ENCODE measurements around the gene P3H3. TPM values are rescaled to one million over a fixed set of nuclear protein-coding genes. Genes with fewer than 3 reads are reported as not detected.
A peak's percentile ranks its signal among the peaks of the same experiment; 100 is the strongest.
"Not testable (repeated sequence)": the region's sequence is repeated elsewhere in the genome, so short reads cannot be mapped to it uniquely, and the experiment has no call there.

The P3H3 gene
- total and polyA plus RNA-seq, 5 donors, result 15.8 to 25.6 (median 19.7) TPM

- 93% methylated on average over 2 of the region's 2 CpGs for WGBS
- ATAC-seq, result no peak
Observed at GRCh38 chr12:6858799-6859198, 30.6 kb downstream of the P3H3 start.

GRCh38 chr12:6860116-6860515, 31.9 kb downstream of the P3H3 start:
- intact Hi-C loops (cut with DNase I), result no loop called here
- Histone ChIP-seq H3K27me3 (ENCODE audit: control insufficient read depth, insufficient read depth) (no peaks in the 10 kb centered on the region), H3K27ac (ENCODE audit: low read length) (no peak overlapping the region), H3K4me3 (ENCODE audit: low read length) (no peak overlapping the region), H3K9me3 (ENCODE audit: control insufficient read depth, low read length) (no peaks in the 10 kb centered on the region), H3K4me1 (ENCODE audit: control insufficient read depth, insufficient read depth, low read length) (no peaks in the 10 kb centered on the region)
- ATAC-seq, result no peak
- 95% methylated on average over 9 of the region's 9 CpGs for WGBS
- peak in 1 of 3 donors; percentile 20 for DNase-seq

More at GRCh38 chr12:6858799-6859198, 30.6 kb downstream of the P3H3 start:
- no peaks in the 10 kb centered on the region for H3K27me3 ChIP-seq (ENCODE audit: control insufficient read depth, insufficient read depth)
- no peaks in the 10 kb centered on the region for H3K4me1 ChIP-seq (ENCODE audit: control insufficient read depth, insufficient read depth, low read length)
- H3K9me3 ChIP-seq (ENCODE audit: control insufficient read depth, low read length), result no peaks in the 10 kb centered on the region
- H3K4me3 ChIP-seq (ENCODE audit: low read length), result no peak overlapping the region
- intact Hi-C loops (cut with DNase I), result no loop called here
- no peak overlapping the region for H3K27ac ChIP-seq (ENCODE audit: low read length)
- DNase-seq, result peak in 1 of 3 donors; percentile 21

- no peak for DNase-seq
- Histone ChIP-seq H3K27ac (ENCODE audit: low read length) (no peak overlapping the region), H3K4me1 (ENCODE audit: control insufficient read depth, insufficient read depth, low read length) (no peaks in the 10 kb centered on the region), H3K27me3 (ENCODE audit: control insufficient read depth, insufficient read depth) (no peaks in the 10 kb centered on the region), H3K4me3 (ENCODE audit: low read length) (no peak overlapping the region), H3K9me3 (ENCODE audit: control insufficient read depth, low read length) (no peaks in the 10 kb centered on the region)
- 98% methylated on average over 7 of the region's 7 CpGs for WGBS
- ATAC-seq, result no peak
- intact Hi-C loops (cut with DNase I), result no loop called here
Observed at GRCh38 chr12:6860942-6861341, 32.7 kb downstream of the P3H3 start.

GRCh38 chr12:6861391-6861790, 33.2 kb downstream of the P3H3 start:
- Histone ChIP-seq H3K27ac (ENCODE audit: low read length) (no peak overlapping the region), H3K9me3 (ENCODE audit: control insufficient read depth, low read length) (no peaks in the 10 kb centered on the region), H3K27me3 (ENCODE audit: control insufficient read depth, insufficient read depth) (no peaks in the 10 kb centered on the region), H3K4me3 (ENCODE audit: low read length) (no peak overlapping the region), H3K4me1 (ENCODE audit: control insufficient read depth, insufficient read depth, low read length) (no peaks in the 10 kb centered on the region)
- no peak for DNase-seq
- intact Hi-C loops (cut with DNase I), result no loop called here
- 94% methylated on average over 9 of the region's 9 CpGs for WGBS
- no peak for ATAC-seq

GRCh38 chr12:6863033-6863432, 34.8 kb downstream of the P3H3 start:
- Histone ChIP-seq H3K4me1 (ENCODE audit: control insufficient read depth, insufficient read depth, low read length) (no peaks in the 10 kb centered on the region), H3K9me3 (ENCODE audit: control insufficient read depth, low read length) (no peaks in the 10 kb centered on the region), H3K27me3 (ENCODE audit: control insufficient read depth, insufficient read depth) (no peaks in the 10 kb centered on the region), H3K27ac (ENCODE audit: low read length) (no peak overlapping the region), H3K4me3 (ENCODE audit: low read length) (no peak overlapping the region)
- DNase-seq (no peak), ATAC-seq (no peak)
- WGBS, result 93% methylated on average over 11 of the region's 11 CpGs
- intact Hi-C loops (cut with DNase I), result no loop called here

GRCh38 chr12:6863586-6864321, 35.5 kb downstream of the P3H3 start:
- Histone ChIP-seq H3K27me3 (ENCODE audit: control insufficient read depth, insufficient read depth) (no peaks in the 10 kb centered on the region), H3K9me3 (ENCODE audit: control insufficient read depth, low read length) (no peaks in the 10 kb centered on the region), H3K4me3 (ENCODE audit: low read length) (no peak overlapping the region), H3K27ac (ENCODE audit: low read length) (no peak overlapping the region), H3K4me1 (ENCODE audit: control insufficient read depth, insufficient read depth, low read length) (no peaks in the 10 kb centered on the region)
- intact Hi-C loops (cut with DNase I), result no loop called here
- 95% methylated on average over 16 of the region's 16 CpGs for whole genome bisulfite sequencing
- ATAC-seq (no peak), DNase-seq (peak in 1 of 3 donors; percentile 50)

GRCh38 chr12:6865307-6865706, 37.1 kb downstream of the P3H3 start:
- H3K9me3 ChIP-seq (ENCODE audit: control insufficient read depth, low read length); H3K27ac ChIP-seq (ENCODE audit: low read length); intact Hi-C loops (cut with DNase I); H3K27me3 ChIP-seq (ENCODE audit: control insufficient read depth, insufficient read depth); H3K4me1 ChIP-seq (ENCODE audit: control insufficient read depth, insufficient read depth, low read length); ATAC-seq; H3K4me3 ChIP-seq (ENCODE audit: low read length): not testable (repeated sequence)
- DNase-seq, result peak in 1 of 3 donors; percentile 20
- WGBS, result 93% methylated on average over 5 of the region's 5 CpGs

- Histone ChIP-seq H3K4me3 (ENCODE audit: low read length) (no peak overlapping the region), H3K27me3 (ENCODE audit: control insufficient read depth, insufficient read depth) (no peaks in the 10 kb centered on the region), H3K4me1 (ENCODE audit: control insufficient read depth, insufficient read depth, low read length) (peaks cover 2% of the 10 kb centered on the region), H3K9me3 (ENCODE audit: control insufficient read depth, low read length) (no peaks in the 10 kb centered on the region), H3K27ac (ENCODE audit: low read length) (peak overlapping the region; percentile 88)
- intact Hi-C loops (cut with DNase I), result no loop called here
- WGBS, result 78% methylated on average over 19 of the region's 19 CpGs
- no peak for ATAC-seq
- DNase-seq, result peak; percentile 42 to 76 (median 65)
Observed at GRCh38 chr12:6866163-6866919, 38.1 kb downstream of the P3H3 start.

- DNase-seq (no peak), ATAC-seq (peak; percentile 8)
- Histone ChIP-seq H3K4me3 (ENCODE audit: low read length) (peak overlapping the region; percentile 47), H3K9me3 (ENCODE audit: control insufficient read depth, low read length) (no peaks in the 10 kb centered on the region), H3K27me3 (ENCODE audit: control insufficient read depth, insufficient read depth) (no peaks in the 10 kb centered on the region), H3K4me1 (ENCODE audit: control insufficient read depth, insufficient read depth, low read length) (peaks cover 2% of the 10 kb centered on the region), H3K27ac (ENCODE audit: low read length) (peak overlapping the region; percentile 88)
- WGBS, result 3% methylated on average over 33 of the region's 33 CpGs
- intact Hi-C loops (cut with DNase I), result no loop called here
Observed at GRCh38 chr12:6866920-6867412, 38.8 kb downstream of the P3H3 start.

GRCh38 chr12:6867413-6868210, 39.4 kb downstream of the P3H3 start, which contains the start of gene TPI1:
Gene TPI1, plus strand, starts transcription at chr12:6867531. Its CDS starts 36 bp downstream, at chr12:6867567.
- H3K4me3 ChIP-seq (ENCODE audit: low read length), result peak within 1 kb of the TSS; percentile 60
- H3K27ac ChIP-seq (ENCODE audit: low read length), result peak within 1 kb of the TSS; percentile 94
- intact Hi-C loops (cut with DNase I), result loop anchor here in 1 of 4 donors (2.0 kb wide), 1 partner anchor 71 kb away; no protein-coding TSS in a partner anchor
- ATAC-seq (peak; percentile 84 to 86), DNase-seq (peak; percentile 88 to 95 (median 94))
- WGBS, result under 1% methylated on average over 86 of the region's 86 CpGs
- H3K27me3 ChIP-seq (ENCODE audit: control insufficient read depth, insufficient read depth), result no peaks in the 10 kb centered on the region
- peaks cover 2% of the 10 kb centered on the region for H3K4me1 ChIP-seq (ENCODE audit: control insufficient read depth, insufficient read depth, low read length)
- no peaks in the 10 kb centered on the region for H3K9me3 ChIP-seq (ENCODE audit: control insufficient read depth, low read length)

All from right cardiac atrium (tissue), 5 donors.